ENCODE results near the gene GMDS. TPM values are rescaled to one million over a fixed set of nuclear protein-coding genes. Genes with fewer than 3 reads are reported as not detected.

Gene GMDS
- total RNA-seq, 2 donors from 2014 or later = 25.4 to 29.5 TPM

DNA sequence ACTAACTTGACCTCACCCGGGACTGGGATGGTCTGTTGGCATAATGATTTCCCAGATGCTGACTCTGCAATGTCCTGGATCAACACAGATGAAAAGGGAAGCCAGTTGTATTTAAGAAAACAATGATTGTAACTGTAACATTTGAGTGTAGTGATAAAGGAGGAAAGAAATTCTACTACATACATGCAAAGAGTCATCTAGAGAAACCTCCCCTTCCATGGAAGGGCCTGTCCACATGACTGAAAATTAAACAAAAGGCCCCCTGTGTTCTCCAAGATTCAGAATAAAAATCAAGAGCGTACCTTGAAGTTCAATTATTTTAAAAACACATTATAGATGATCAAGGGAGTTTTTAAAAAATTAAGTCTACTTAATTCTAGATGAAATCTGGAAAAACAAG, 484.5 kb downstream of the GMDS start:
- Histone ChIP-seq H3K27me3 (ENCODE audit: control insufficient read depth, insufficient read depth, low read length, poor library complexity, severe bottlenecking) (no peaks in the 10 kb centered on the region), H3K9ac (ENCODE audit: extremely low read depth, low read length, poor library complexity, severe bottlenecking) (no peak overlapping the region), H3K4me1 (ENCODE audit: control insufficient read depth, insufficient read depth, low read length) (peaks cover 12% of the 10 kb centered on the region), H3K4me3 (ENCODE audit: low read length) (no peak overlapping the region), H3K27ac (ENCODE audit: low read depth, low read length) (no peak overlapping the region), H3K9me3 (ENCODE audit: control insufficient read depth, low read length) (no peaks in the 10 kb centered on the region), H3K36me3 (ENCODE audit: control insufficient read depth, insufficient read depth, low read length) (no peaks in the 10 kb centered on the region)
- H3K4me1 Mint-ChIP-seq = peaks cover 34% of the 10 kb centered on the region
- 94% methylated on average over 1 of the region's 2 CpGs; no CpG with 5 or more reads in 1 of the 2 experiments for WGBS, 2 experiments (ENCODE audit: insufficient coverage in 1 of 2, insufficient read length in 1 of 2)
- no peaks in the 10 kb centered on the region for H3K36me3 Mint-ChIP-seq (ENCODE audit: low read depth)
- H3K9me3 Mint-ChIP-seq = no peaks in the 10 kb centered on the region
- DNase-seq = no peak
- no peak overlapping the region for H3K4me3 Mint-ChIP-seq
- TF ChIP-seq, protein P1, sequence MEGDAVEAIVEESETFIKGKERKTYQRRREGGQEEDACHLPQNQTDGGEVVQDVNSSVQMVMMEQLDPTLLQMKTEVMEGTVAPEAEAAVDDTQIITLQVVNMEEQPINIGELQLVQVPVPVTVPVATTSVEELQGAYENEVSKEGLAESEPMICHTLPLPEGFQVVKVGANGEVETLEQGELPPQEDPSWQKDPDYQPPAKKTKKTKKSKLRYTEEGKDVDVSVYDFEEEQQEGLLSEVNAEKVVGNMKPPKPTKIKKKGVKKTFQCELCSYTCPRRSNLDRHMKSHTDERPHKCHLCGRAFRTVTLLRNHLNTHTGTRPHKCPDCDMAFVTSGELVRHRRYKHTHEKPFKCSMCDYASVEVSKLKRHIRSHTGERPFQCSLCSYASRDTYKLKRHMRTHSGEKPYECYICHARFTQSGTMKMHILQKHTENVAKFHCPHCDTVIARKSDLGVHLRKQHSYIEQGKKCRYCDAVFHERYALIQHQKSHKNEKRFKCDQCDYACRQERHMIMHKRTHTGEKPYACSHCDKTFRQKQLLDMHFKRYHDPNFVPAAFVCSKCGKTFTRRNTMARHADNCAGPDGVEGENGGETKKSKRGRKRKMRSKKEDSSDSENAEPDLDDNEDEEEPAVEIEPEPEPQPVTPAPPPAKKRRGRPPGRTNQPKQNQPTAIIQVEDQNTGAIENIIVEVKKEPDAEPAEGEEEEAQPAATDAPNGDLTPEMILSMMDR (conservative IDR thresholded peaks at IDR 0.05) = no peak
- peaks cover 2% of the 10 kb centered on the region for H3K27me3 Mint-ChIP-seq (ENCODE audit: insufficient read depth)
- no peak overlapping the region for H3K27ac Mint-ChIP-seq

DNA sequence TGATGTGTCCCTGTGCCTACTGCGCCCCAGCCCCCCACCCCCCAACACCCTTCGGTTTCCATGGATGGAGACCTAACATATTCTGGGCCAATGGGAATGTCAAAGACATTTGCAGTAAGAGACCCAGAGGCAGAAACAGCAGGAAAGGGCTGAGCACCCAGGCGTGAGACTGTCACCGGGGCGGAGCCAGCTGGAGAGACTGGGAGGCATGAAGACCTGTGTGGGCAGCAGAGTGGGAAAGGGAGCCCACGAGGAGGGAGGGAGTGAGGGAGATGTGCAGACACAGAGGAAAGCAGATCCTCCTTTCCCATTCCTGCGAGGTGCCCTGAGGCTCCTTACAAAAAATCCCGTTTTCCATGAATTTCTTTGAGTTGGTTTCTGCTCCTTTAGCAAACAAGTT, 485.5 kb downstream of the GMDS start:
- no peak overlapping the region for H3K9ac ChIP-seq (ENCODE audit: extremely low read depth, low read length, poor library complexity, severe bottlenecking)
- H3K27ac ChIP-seq (ENCODE audit: low read depth, low read length) = no peak overlapping the region
- Mint-ChIP-seq H3K27ac (no peak overlapping the region), H3K9me3 (no peaks in the 10 kb centered on the region), H3K27me3 (ENCODE audit: insufficient read depth) (peaks cover 2% of the 10 kb centered on the region), H3K36me3 (ENCODE audit: low read depth) (no peaks in the 10 kb centered on the region), H3K4me3 (no peak overlapping the region), H3K4me1 (peaks cover 26% of the 10 kb centered on the region)
- no peak overlapping the region for H3K4me3 ChIP-seq (ENCODE audit: low read length)
- DNase-seq = no peak
- H3K36me3 ChIP-seq (ENCODE audit: control insufficient read depth, insufficient read depth, low read length) = no peaks in the 10 kb centered on the region
- peaks cover 12% of the 10 kb centered on the region for H3K4me1 ChIP-seq (ENCODE audit: control insufficient read depth, insufficient read depth, low read length)
- 92 to 93% methylated on average over 6 to 8 of the region's 8 CpGs for WGBS, 2 experiments (ENCODE audit: insufficient coverage in 1 of 2, insufficient read length in 1 of 2)
- TF ChIP-seq, protein P1 (conservative IDR thresholded peaks at IDR 0.05) = no peak
- H3K9me3 ChIP-seq (ENCODE audit: control insufficient read depth, low read length) = no peaks in the 10 kb centered on the region
- no peaks in the 10 kb centered on the region for H3K27me3 ChIP-seq (ENCODE audit: control insufficient read depth, insufficient read depth, low read length, poor library complexity, severe bottlenecking)

DNA sequence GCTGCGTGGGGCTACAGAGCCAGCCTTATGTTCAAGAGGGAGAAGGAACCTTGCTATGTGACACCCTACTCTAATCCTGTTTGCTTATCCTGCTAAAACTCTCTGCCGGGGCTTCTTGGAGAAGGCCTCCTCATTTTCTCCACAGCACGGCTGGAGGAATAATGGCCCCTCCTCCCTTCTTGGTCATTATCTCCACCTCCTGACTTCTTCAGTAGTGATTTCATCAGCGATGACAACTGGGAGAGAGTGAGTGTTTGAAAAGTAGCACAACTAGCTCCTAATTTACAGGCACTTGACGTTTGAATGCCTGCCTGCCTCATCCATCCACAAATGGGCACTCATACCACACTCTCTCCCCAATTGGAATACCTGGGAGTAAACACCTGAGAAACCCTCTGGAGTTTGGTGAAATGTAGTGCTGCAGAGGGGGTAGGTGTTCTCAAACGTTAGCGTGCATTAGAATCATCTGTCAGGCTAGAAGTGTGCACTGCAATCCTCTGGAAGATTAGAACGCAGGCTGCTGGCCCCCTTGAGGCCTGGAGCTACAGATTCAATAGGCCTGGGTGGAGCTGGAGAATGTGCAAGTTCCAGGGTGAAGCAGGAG, 487.2 kb downstream of the GMDS start:
- H3K9me3 ChIP-seq (ENCODE audit: control insufficient read depth, low read length) = peaks cover 5% of the 10 kb centered on the region
- peak overlapping the region; percentile 89 for H3K27ac Mint-ChIP-seq

More for the DNA sequence above, 487.2 kb downstream of the GMDS start:
- peaks cover 12% of the 10 kb centered on the region for H3K4me1 ChIP-seq (ENCODE audit: control insufficient read depth, insufficient read depth, low read length)
- H3K36me3 Mint-ChIP-seq (ENCODE audit: low read depth) = peaks cover 6% of the 10 kb centered on the region
- peaks cover 25% of the 10 kb centered on the region for H3K4me1 Mint-ChIP-seq
- DNase-seq = peak; percentile 81
- 59 to 83% methylated on average over 5 to 7 of the region's 8 CpGs for WGBS, 2 experiments (ENCODE audit: insufficient coverage in 1 of 2, insufficient read length in 1 of 2)
- H3K4me3 Mint-ChIP-seq = no peak overlapping the region
- H3K9ac ChIP-seq (ENCODE audit: extremely low read depth, low read length, poor library complexity, severe bottlenecking) = no peak overlapping the region
- no peaks in the 10 kb centered on the region for H3K36me3 ChIP-seq (ENCODE audit: control insufficient read depth, insufficient read depth, low read length)
- H3K4me3 ChIP-seq (ENCODE audit: low read length) = no peak overlapping the region
- H3K27me3 Mint-ChIP-seq (ENCODE audit: insufficient read depth) = peaks cover 2% of the 10 kb centered on the region
- H3K27me3 ChIP-seq (ENCODE audit: control insufficient read depth, insufficient read depth, low read length, poor library complexity, severe bottlenecking) = no peaks in the 10 kb centered on the region
- H3K27ac ChIP-seq (ENCODE audit: low read depth, low read length) = no peak overlapping the region
- peaks cover 6% of the 10 kb centered on the region for H3K9me3 Mint-ChIP-seq
- TF ChIP-seq, protein P1 (conservative IDR thresholded peaks at IDR 0.05) = peak; percentile 9

All from endodermal cell (in vitro differentiated cells).